ENCODE data around the gene TICAM1. TPM values are rescaled to one million over a fixed set of nuclear protein-coding genes. Genes with fewer than 3 reads are reported as not detected.

TICAM1 gene
- total and polyA plus RNA-seq, 2 of the 8 experiments (the other 6 are each of a cell fraction or from before 2014, with no cell fraction given) = 0.41 to 0.65 TPM

DNA sequence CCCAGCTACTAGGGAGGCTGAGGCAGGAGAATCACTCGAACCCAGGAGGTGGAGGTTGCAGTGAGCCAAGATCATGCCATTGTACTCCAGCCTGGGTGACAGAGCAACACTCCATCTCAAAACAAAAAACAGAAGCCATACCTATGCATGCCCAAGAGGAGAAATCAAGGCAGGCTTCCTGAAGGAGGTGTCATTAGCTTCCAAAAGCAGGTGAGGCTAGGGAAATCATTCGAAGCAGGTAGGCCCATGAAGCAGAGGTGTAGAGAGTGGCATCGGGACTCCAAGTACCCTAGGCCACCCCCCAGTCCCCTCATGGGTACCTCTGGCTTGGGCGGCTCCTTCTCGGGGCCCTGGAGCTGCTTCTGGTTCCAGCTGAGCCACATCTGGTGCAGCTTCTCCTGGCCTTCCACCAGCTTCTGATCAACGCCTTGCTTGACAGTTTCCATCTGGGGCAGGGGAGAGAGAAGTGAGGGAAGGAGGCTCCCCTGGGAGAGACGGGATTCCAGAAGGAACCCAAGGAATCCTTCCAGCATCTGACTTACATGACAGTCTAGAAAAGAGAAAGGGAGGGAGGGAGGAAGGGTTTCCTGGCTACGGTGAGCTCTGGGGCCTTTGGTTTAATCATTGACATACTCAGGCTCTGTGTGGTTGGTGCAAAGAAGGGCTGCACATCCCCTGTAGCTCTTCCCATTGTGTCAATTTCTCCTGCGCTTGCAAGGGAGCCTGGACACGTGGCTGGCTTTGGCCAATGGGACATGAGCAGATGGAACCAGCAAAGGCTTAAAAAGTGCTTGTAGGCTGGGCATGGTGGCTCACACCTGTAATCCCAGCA lies 13.1 kb upstream of the TICAM1 start:
- WGBS, 2 experiments (ENCODE audit: extremely low coverage in 1 of 2, insufficient coverage in 1 of 2, insufficient read length in 1 of 2, insufficient replicate concordance in 2 of 2, low coverage in 1 of 2, low lambda C conversion rate in 2 of 2, missing lambda C conversion rate in 1 of 2) = 83% methylated on average over 10 of the region's 10 CpGs; no CpG with 5 or more reads in 1 of the 2 experiments
- no peaks in the 10 kb centered on the region for H3K79me2 ChIP-seq (ENCODE audit: control insufficient read depth in 1 of 2, insufficient read depth in 2 of 2, low read length in 2 of 2)
- CTCF ChIA-PET (ENCODE audit: partially characterized antibody) = interaction anchor here (0.6 to 5.2 kb wide), 8 partner anchors 9 to 210 kb away, joined by 3 to 32 read pairs (median 3); no protein-coding TSS in a partner anchor

More for the DNA sequence above, 13.1 kb upstream of the TICAM1 start:
- Histone ChIP-seq H2AK5ac (ENCODE audit: low read depth, low read length) (no peak overlapping the region), H2AFZ (ENCODE audit: low read length) (no peak overlapping the region), H4K91ac (replicated peaks; ENCODE audit: insufficient read length, low read length) (no peak overlapping the region), H4K8ac (ENCODE audit: extremely low read depth, insufficient read depth, low read length) (no peak overlapping the region), H2BK20ac (ENCODE audit: low read length) (no peak overlapping the region), H3K79me1 (ENCODE audit: low read depth, low read length) (no peaks in the 10 kb centered on the region), H2BK15ac (ENCODE audit: low read length) (no peak overlapping the region), H4K5ac (ENCODE audit: insufficient read length, low read depth, low read length) (no peak overlapping the region), H3K27ac (ENCODE audit: low read depth, low read length) (no peak overlapping the region), H4K20me1 (replicated peaks in 1 of 2; ENCODE audit: control insufficient read depth in 1 of 2, insufficient read depth in 2 of 2, low read length in 2 of 2) (peaks cover 0 to 2% of the 10 kb centered on the region in 2 experiments), H2BK120ac (replicated peaks; ENCODE audit: low read depth, low read length) (no peak overlapping the region), H3K36me3 (ENCODE audit: control insufficient read depth in 2 of 4, insufficient read depth in 4 of 4, low read length in 3 of 4) (peaks cover 9 to 30% (median 22%) of the 10 kb centered on the region in 4 experiments), H3K4me1 (replicated peaks in 1 of 4; ENCODE audit: control insufficient read depth in 3 of 4, insufficient read depth in 4 of 4, low read length in 3 of 4) (no peaks in the 10 kb centered on the region), H3K4me3 (ENCODE audit: extremely low read depth in 1 of 4, insufficient read depth in 2 of 4, low read depth in 3 of 4, low read length in 4 of 4) (no peak overlapping the region), H3K27me3 (replicated peaks in 1 of 4; ENCODE audit: control insufficient read depth in 3 of 4, extremely low read depth in 1 of 4, insufficient read depth in 3 of 4, low read length in 3 of 4) (no peaks in the 10 kb centered on the region), H3K9me3 (ENCODE audit: insufficient read depth in 2 of 2, low read depth in 1 of 2, low read length in 1 of 2) (no peaks in the 10 kb centered on the region; a peak in 1 of 4 replicates), H3K23ac (ENCODE audit: insufficient read length) (no peak overlapping the region), H3K23me2 (ENCODE audit: low read depth, low read length) (no peaks in the 10 kb centered on the region), H2BK12ac (ENCODE audit: low read depth, low read length) (no peak overlapping the region), H3K4me2 (ENCODE audit: insufficient read depth in 1 of 2, low read depth in 2 of 2, low read length in 2 of 2) (no peak overlapping the region), H3K56ac (replicated peaks; ENCODE audit: insufficient read length, low read depth, low read length) (no peak overlapping the region), H3K4ac (replicated peaks; ENCODE audit: insufficient read length, low read depth, low read length) (no peak overlapping the region), H3K9ac (replicated peaks in 1 of 4; ENCODE audit: extremely low read depth in 1 of 4, low read depth in 3 of 4, low read length in 3 of 4) (no peak overlapping the region), H3K18ac (ENCODE audit: extremely low read depth, low read length) (no peak overlapping the region), H2BK5ac (ENCODE audit: low read depth, low read length) (no peak overlapping the region), H3K14ac (ENCODE audit: insufficient read length) (no peak overlapping the region)
- FAIRE-seq (no peak), DNase-seq (ENCODE audit: low read depth in 1 of 2, low spot score in 2 of 2) (no peak)
- POLR2A ChIA-PET (ENCODE audit: partially characterized antibody) = interaction anchor here (0.8 kb wide), 1 partner anchor 25 kb away, joined by 3 read pairs; no protein-coding TSS in a partner anchor
- no peak for TF ChIP-seq SRF (IDR thresholded peaks at IDR 0.05; ENCODE audit: low read depth, low read length)
- TF ChIP-seq EGR1 (IDR thresholded peaks at IDR 0.05; ENCODE audit: borderline replicate concordance, low read depth, low read length) = no peak

Measured in H1 (cell line).